ENCODE results near the gene CIBAR2. TPM values are rescaled to one million over a fixed set of nuclear protein-coding genes. Genes with fewer than 3 reads are reported as not detected.
A peak's percentile ranks its signal among the peaks of the same experiment; 100 is the strongest.

CIBAR2 gene
- total and polyA plus RNA-seq, 2 experiments from 2014 or later: 0.13 TPM; not detected in 1

DNA sequence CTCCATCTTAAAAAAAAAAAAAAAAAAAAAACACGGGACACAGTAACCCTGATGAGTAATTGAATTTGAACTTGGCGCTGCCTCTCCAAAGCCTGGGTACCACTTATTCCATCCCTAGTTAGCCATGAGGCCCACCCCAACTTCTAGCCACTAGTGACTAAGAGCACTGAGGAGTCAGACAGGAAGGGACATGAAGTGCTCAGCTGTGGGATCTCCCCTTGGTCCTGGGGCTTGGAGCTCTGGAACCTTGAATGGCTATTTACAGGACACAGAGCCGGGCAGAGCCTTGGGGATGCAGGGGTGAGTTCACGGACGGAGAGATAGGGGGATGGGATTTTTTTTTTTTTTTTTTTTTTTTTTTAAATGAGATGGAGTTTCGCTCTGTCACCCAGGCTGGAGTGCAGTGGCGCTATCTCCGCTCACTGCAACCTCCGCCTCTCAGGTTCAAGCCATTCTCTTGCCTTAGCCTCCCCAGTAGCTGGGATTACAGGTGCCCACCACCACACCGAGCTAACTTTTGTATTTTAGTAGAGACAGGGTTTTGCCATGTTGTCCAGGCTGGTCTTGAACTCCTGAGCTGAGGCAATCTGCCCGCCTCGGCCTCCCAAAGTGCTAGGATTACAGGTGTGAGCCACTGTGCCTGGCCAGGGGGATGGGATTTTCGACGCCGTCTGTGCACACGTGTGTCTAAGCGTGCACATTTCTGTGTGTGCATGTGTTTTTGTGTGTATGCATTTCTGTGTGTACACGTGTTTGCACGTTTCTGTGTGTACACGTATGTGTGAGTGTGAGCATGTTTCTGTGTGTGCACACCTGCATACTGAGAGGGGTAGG, 20.4 kb upstream of the CIBAR2 start:
- Histone ChIP-seq H3K27ac (no peak overlapping the region), H3K9me3 (ENCODE audit: low read depth) (no peaks in the 10 kb centered on the region), H3K36me3 (replicated peaks; ENCODE audit: insufficient read depth, low read depth) (no peaks in the 10 kb centered on the region), H3K4me3 (no peak overlapping the region), H3K4me2 (no peak overlapping the region), H3K4me1 (ENCODE audit: insufficient read depth) (peaks cover 21% of the 10 kb centered on the region), H4K20me1 (ENCODE audit: insufficient read depth, poor library complexity, severe bottlenecking) (no peaks in the 10 kb centered on the region), H3K27me3 (no peaks in the 10 kb centered on the region), H3K79me2 (no peaks in the 10 kb centered on the region), H2AFZ (no peak overlapping the region), H3K9me2 (replicated peaks; ENCODE audit: insufficient read depth) (no peaks in the 10 kb centered on the region)
- no peak for DNase-seq (ENCODE audit: low spot score)
- no peak for TF ChIP-seq EZH2 (IDR thresholded peaks at IDR 0.05; ENCODE audit: borderline replicate concordance)
- TF ChIP-seq, protein P1, sequence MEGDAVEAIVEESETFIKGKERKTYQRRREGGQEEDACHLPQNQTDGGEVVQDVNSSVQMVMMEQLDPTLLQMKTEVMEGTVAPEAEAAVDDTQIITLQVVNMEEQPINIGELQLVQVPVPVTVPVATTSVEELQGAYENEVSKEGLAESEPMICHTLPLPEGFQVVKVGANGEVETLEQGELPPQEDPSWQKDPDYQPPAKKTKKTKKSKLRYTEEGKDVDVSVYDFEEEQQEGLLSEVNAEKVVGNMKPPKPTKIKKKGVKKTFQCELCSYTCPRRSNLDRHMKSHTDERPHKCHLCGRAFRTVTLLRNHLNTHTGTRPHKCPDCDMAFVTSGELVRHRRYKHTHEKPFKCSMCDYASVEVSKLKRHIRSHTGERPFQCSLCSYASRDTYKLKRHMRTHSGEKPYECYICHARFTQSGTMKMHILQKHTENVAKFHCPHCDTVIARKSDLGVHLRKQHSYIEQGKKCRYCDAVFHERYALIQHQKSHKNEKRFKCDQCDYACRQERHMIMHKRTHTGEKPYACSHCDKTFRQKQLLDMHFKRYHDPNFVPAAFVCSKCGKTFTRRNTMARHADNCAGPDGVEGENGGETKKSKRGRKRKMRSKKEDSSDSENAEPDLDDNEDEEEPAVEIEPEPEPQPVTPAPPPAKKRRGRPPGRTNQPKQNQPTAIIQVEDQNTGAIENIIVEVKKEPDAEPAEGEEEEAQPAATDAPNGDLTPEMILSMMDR (IDR thresholded peaks at IDR 0.05; ENCODE audit: poor library complexity): no peak
- no peak for TF ChIP-seq EZH2phosphoT487 (IDR thresholded peaks at IDR 0.05; ENCODE audit: low read depth, severe bottlenecking, unreplicated experiment)
- 98% methylated on average over 20 of the region's 20 CpGs for WGBS (ENCODE audit: low lambda C conversion rate, missing lambda C conversion rate)

DNA sequence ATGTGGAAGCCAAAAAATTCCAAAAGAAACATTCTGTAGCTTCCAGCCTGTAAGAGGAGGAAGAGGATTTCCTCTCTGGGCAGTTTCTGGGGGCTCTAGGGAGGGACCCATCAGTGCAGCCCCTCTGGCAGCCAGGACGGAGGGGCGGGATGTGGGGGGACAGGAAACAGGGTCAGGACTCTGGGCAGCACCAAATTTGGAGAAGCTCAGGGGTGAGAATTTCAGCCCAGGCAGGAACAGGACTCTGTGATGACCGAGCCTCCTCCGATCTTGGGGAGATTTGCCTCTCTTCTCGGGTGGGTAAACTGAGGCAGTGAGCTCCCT, 18.4 kb upstream of the CIBAR2 start:
- WGBS (ENCODE audit: low lambda C conversion rate, missing lambda C conversion rate): 93% methylated on average over 5 of the region's 5 CpGs

DNA sequence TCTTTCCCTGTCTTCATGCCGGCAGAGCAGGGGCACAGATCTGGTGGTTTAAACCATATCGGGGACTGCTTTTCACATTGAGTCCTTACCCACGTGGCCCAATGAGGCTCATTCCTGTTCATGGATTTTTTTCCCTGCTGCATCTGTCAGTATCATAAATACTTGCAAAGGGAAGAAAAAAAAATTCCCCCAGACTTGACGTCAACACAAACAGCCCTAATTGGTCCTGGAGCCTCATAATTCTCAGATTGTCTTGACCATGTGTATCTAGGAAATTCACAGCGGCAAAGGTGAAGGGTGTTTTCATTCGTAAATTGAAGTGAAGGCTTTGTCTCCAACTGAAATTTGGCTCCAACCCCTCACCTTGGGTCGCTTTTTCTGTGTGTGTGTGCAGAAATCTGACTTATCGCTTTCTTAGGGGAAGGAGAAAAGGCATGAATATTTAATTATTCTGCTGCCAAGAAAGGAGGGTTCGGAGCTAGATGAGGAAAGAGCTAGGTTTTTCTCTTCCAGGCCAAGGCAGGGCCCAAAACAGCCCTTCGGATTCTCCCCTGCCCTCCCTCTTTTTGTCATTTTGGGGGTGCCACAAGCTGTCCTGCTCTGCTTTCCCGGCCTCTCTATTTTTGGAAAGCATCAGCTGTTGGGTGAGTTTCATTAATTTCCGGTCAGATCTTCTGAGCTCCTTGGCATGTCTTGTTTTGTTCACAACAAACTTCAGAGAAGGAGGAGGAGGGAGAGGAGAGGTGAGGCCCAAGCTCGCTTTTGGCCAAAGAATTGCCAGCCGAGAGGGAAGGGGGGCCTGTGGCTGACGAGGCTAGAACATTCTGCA, 17.8 kb upstream of the CIBAR2 start:
- Histone ChIP-seq H3K27ac (peak overlapping the region; percentile 70), H3K4me3 (no peak overlapping the region), H3K4me2 (peak overlapping the region; percentile 7), H3K27me3 (no peaks in the 10 kb centered on the region), H2AFZ (no peak overlapping the region), H4K20me1 (ENCODE audit: insufficient read depth, poor library complexity, severe bottlenecking) (no peaks in the 10 kb centered on the region), H3K36me3 (replicated peaks; ENCODE audit: insufficient read depth, low read depth) (no peaks in the 10 kb centered on the region), H3K4me1 (ENCODE audit: insufficient read depth) (peaks cover 29% of the 10 kb centered on the region), H3K79me2 (no peaks in the 10 kb centered on the region), H3K9me3 (ENCODE audit: low read depth) (no peaks in the 10 kb centered on the region), H3K9me2 (replicated peaks; ENCODE audit: insufficient read depth) (no peaks in the 10 kb centered on the region)
- WGBS (ENCODE audit: low lambda C conversion rate, missing lambda C conversion rate): 53% methylated on average over 15 of the region's 15 CpGs
- TF ChIP-seq EZH2phosphoT487 (IDR thresholded peaks at IDR 0.05; ENCODE audit: low read depth, severe bottlenecking, unreplicated experiment): no peak
- TF ChIP-seq, protein P1 (IDR thresholded peaks at IDR 0.05; ENCODE audit: poor library complexity): no peak
- no peak for TF ChIP-seq EZH2 (IDR thresholded peaks at IDR 0.05; ENCODE audit: borderline replicate concordance)
- DNase-seq (ENCODE audit: low spot score): no peak

More for the DNA sequence above, 18.4 kb upstream of the CIBAR2 start:
- DNase-seq (ENCODE audit: low spot score): no peak
- no peaks in the 10 kb centered on the region for H4K20me1 ChIP-seq (ENCODE audit: insufficient read depth, poor library complexity, severe bottlenecking)
- peak overlapping the region; percentile 70 for H3K27ac ChIP-seq
- peaks cover 25% of the 10 kb centered on the region for H3K4me1 ChIP-seq (ENCODE audit: insufficient read depth)
- H3K4me2 ChIP-seq: no peak overlapping the region
- no peaks in the 10 kb centered on the region for H3K36me3 ChIP-seq (replicated peaks; ENCODE audit: insufficient read depth, low read depth)
- TF ChIP-seq EZH2phosphoT487 (IDR thresholded peaks at IDR 0.05; ENCODE audit: low read depth, severe bottlenecking, unreplicated experiment): no peak
- TF ChIP-seq, protein P1 (IDR thresholded peaks at IDR 0.05; ENCODE audit: poor library complexity): no peak
- no peak for TF ChIP-seq EZH2 (IDR thresholded peaks at IDR 0.05; ENCODE audit: borderline replicate concordance)
- H3K9me2 ChIP-seq (replicated peaks; ENCODE audit: insufficient read depth): no peaks in the 10 kb centered on the region
- no peaks in the 10 kb centered on the region for H3K27me3 ChIP-seq
- H3K79me2 ChIP-seq: no peaks in the 10 kb centered on the region
- no peak overlapping the region for H2AFZ ChIP-seq
- no peaks in the 10 kb centered on the region for H3K9me3 ChIP-seq (ENCODE audit: low read depth)
- no peak overlapping the region for H3K4me3 ChIP-seq

Data from hepatocyte (in vitro differentiated cells).